Large intestine (tissue), 3 donors: ENCODE measurements around the gene ATP8A1. TPM values are rescaled to one million over a fixed set of nuclear protein-coding genes. Genes with fewer than 3 reads are reported as not detected.
A peak's percentile ranks its signal among the peaks of the same experiment; 100 is the strongest.

ENCODE experiments used
- DNase-seq, 2 donors: peaks; one replicate each; pipeline versions ENCODE4 v3.0.0 to v3.0.0-alpha.2; 2013
- H3K27ac ChIP-seq: one replicate; pipeline ENCODE4 v1.5.1; 2013; ENCODE audit warnings: low read length
- H3K27me3 ChIP-seq: 2 replicates; pipeline ENCODE4 v1.6.1; 2013; ENCODE audit warnings: low read length; ENCODE audit not compliant: control insufficient read depth, insufficient read depth
- H3K36me3 ChIP-seq: 2 replicates; pipeline ENCODE4 v1.6.1; 2013; ENCODE audit warnings: low read length; ENCODE audit not compliant: control insufficient read depth, insufficient read depth
- H3K4me1 ChIP-seq: one replicate; pipeline ENCODE4 v1.6.1; 2013; ENCODE audit warnings: low read length; ENCODE audit not compliant: control insufficient read depth, insufficient read depth
- H3K4me3 ChIP-seq: one replicate; pipeline ENCODE4 v1.5.1; 2013; ENCODE audit warnings: low read length
- H3K9me3 ChIP-seq: one replicate; pipeline ENCODE4 v1.6.1; 2013; ENCODE audit warnings: mild to moderate bottlenecking, low read depth, low read length, moderate library complexity; ENCODE audit not compliant: control insufficient read depth
- WGBS: methylation state at CpG from one replicate; pipeline ENCODE4 v1.1.5; 2013; ENCODE audit warnings: low lambda C conversion rate; ENCODE audit not compliant: insufficient coverage; 5-methylcytosine and 5-hydroxymethylcytosine counted together
- polyA plus RNA-seq: library from polyadenylated mRNA; unstranded; fragments of 120-200 nt; gene quantifications from one replicate; pipeline ENCODE4 v1.2.1, GENCODE V29; 2013

Gene ATP8A1
- polyA plus RNA-seq, 1 donor = 58.8 TPM

GRCh38 chr4:42515156-42515884 lies 141.6 kb downstream of the ATP8A1 start:
- no peak overlapping the region for H3K4me3 ChIP-seq
- H3K27me3 ChIP-seq = no peaks in the 10 kb centered on the region
- DNase-seq = no peak
- no peak overlapping the region for H3K27ac ChIP-seq
- WGBS = 80% methylated on average over 1 of the region's 5 CpGs
- no peaks in the 10 kb centered on the region for H3K4me1 ChIP-seq
- H3K36me3 ChIP-seq = peaks cover 8% of the 10 kb centered on the region
- H3K9me3 ChIP-seq = no peaks in the 10 kb centered on the region

- Histone ChIP-seq H3K36me3 (peaks cover 3% of the 10 kb centered on the region), H3K9me3 (no peaks in the 10 kb centered on the region), H3K4me1 (no peaks in the 10 kb centered on the region), H3K27me3 (no peaks in the 10 kb centered on the region), H3K4me3 (no peak overlapping the region), H3K27ac (no peak overlapping the region)
- WGBS = 100% methylated on average over 1 of the region's 5 CpGs
- no peak for DNase-seq
These were observed 143.0 kb downstream of the ATP8A1 start for GRCh38 chr4:42513748-42514492.

GRCh38 chr4:42512226-42512625 lies 144.7 kb downstream of the ATP8A1 start:
- no peaks in the 10 kb centered on the region for H3K9me3 ChIP-seq
- H3K4me3 ChIP-seq = no peak overlapping the region
- peaks cover 5% of the 10 kb centered on the region for H3K36me3 ChIP-seq
- no peaks in the 10 kb centered on the region for H3K4me1 ChIP-seq
- no peaks in the 10 kb centered on the region for H3K27me3 ChIP-seq
- DNase-seq = no peak
- 100% methylated on average over 1 of the region's 3 CpGs for WGBS
- no peak overlapping the region for H3K27ac ChIP-seq

GRCh38 chr4:42510225-42510624 lies 146.7 kb downstream of the ATP8A1 start:
- no peaks in the 10 kb centered on the region for H3K27me3 ChIP-seq
- no peak for DNase-seq
- no peak overlapping the region for H3K4me3 ChIP-seq
- peaks cover 16% of the 10 kb centered on the region for H3K36me3 ChIP-seq
- no peak overlapping the region for H3K27ac ChIP-seq
- no peaks in the 10 kb centered on the region for H3K4me1 ChIP-seq
- no peaks in the 10 kb centered on the region for H3K9me3 ChIP-seq

- no peak overlapping the region for H3K4me3 ChIP-seq
- H3K27me3 ChIP-seq = no peaks in the 10 kb centered on the region
- no peaks in the 10 kb centered on the region for H3K9me3 ChIP-seq
- no peak for DNase-seq
- peaks cover 31% of the 10 kb centered on the region for H3K36me3 ChIP-seq
- WGBS = 89% methylated on average over 3 of the region's 6 CpGs
- no peak overlapping the region for H3K27ac ChIP-seq
- H3K4me1 ChIP-seq = no peaks in the 10 kb centered on the region
These were observed 155.1 kb downstream of the ATP8A1 start for GRCh38 chr4:42501624-42502401.

- 80% methylated on average over 2 of the region's 2 CpGs for WGBS
- Histone ChIP-seq H3K4me3 (no peak overlapping the region), H3K9me3 (no peaks in the 10 kb centered on the region), H3K36me3 (peaks cover 13% of the 10 kb centered on the region), H3K27ac (no peak overlapping the region), H3K27me3 (no peaks in the 10 kb centered on the region), H3K4me1 (no peaks in the 10 kb centered on the region)
- no peak for DNase-seq
These were observed 158.9 kb downstream of the ATP8A1 start for GRCh38 chr4:42498040-42498439.

- Histone ChIP-seq H3K9me3 (no peaks in the 10 kb centered on the region), H3K27ac (no peak overlapping the region), H3K4me1 (peaks cover 5% of the 10 kb centered on the region), H3K4me3 (no peak overlapping the region), H3K27me3 (no peaks in the 10 kb centered on the region), H3K36me3 (peaks cover 12% of the 10 kb centered on the region)
- DNase-seq = no peak
- WGBS = 83% methylated on average over 1 of the region's 8 CpGs
These were observed 159.6 kb downstream of the ATP8A1 start for GRCh38 chr4:42497142-42497910.

GRCh38 chr4:42492962-42493361 lies 163.9 kb downstream of the ATP8A1 start:
- DNase-seq = peak; percentile 71 to 88
- peaks cover 8% of the 10 kb centered on the region for H3K36me3 ChIP-seq
- peaks cover 11% of the 10 kb centered on the region for H3K4me1 ChIP-seq
- no peaks in the 10 kb centered on the region for H3K27me3 ChIP-seq
- no peaks in the 10 kb centered on the region for H3K9me3 ChIP-seq
- 27% methylated on average over 2 of the region's 7 CpGs for WGBS
- H3K27ac ChIP-seq = peak overlapping the region; percentile 31
- H3K4me3 ChIP-seq = no peak overlapping the region

GRCh38 chr4:42490015-42490414 lies 166.9 kb downstream of the ATP8A1 start:
- Histone ChIP-seq H3K9me3 (no peaks in the 10 kb centered on the region), H3K4me3 (no peak overlapping the region), H3K27ac (no peak overlapping the region), H3K27me3 (no peaks in the 10 kb centered on the region), H3K36me3 (peaks cover 4% of the 10 kb centered on the region), H3K4me1 (peaks cover 11% of the 10 kb centered on the region)
- WGBS = no CpG with 5 or more reads among the region's 3 CpGs
- DNase-seq = peak in 1 of 2 donors; percentile 19

GRCh38 chr4:42489095-42489494 lies 167.8 kb downstream of the ATP8A1 start:
- H3K9me3 ChIP-seq = no peaks in the 10 kb centered on the region

More at GRCh38 chr4:42489095-42489494, 167.8 kb downstream of the ATP8A1 start:
- peaks cover 11% of the 10 kb centered on the region for H3K4me1 ChIP-seq
- no peak for DNase-seq
- H3K4me3 ChIP-seq = no peak overlapping the region
- H3K36me3 ChIP-seq = peaks cover 4% of the 10 kb centered on the region
- no peaks in the 10 kb centered on the region for H3K27me3 ChIP-seq
- no peak overlapping the region for H3K27ac ChIP-seq
- whole genome bisulfite sequencing = no CpG with 5 or more reads among the region's 6 CpGs
